ENCODE measurements around the gene NUP93. TPM values are rescaled to one million over a fixed set of nuclear protein-coding genes. Genes with fewer than 3 reads are reported as not detected.
A peak's percentile ranks its signal among the peaks of the same experiment; 100 is the strongest.
"Not testable (repeated sequence)": the region's sequence is repeated elsewhere in the genome, so short reads cannot be mapped to it uniquely, and the experiment has no call there.

NUP93 gene
- total RNA-seq, 1 donor = 60.9 TPM

GRCh38 chr16:56792967-56793366 is 63.0 kb downstream of the NUP93 start:
- TF ChIP-seq CTCF (IDR thresholded peaks at IDR 0.05; ENCODE audit: insufficient read depth, low read depth, low read length) = no peak

GRCh38 chr16:56793492-56793891 is 63.6 kb downstream of the NUP93 start:
- DNase-seq (ENCODE audit: low read depth) = peak; percentile 65
- no peak overlapping the region for H3K4me3 ChIP-seq (ENCODE audit: low read depth, low read length)
- peak; percentile 64 for TF ChIP-seq CTCF (IDR thresholded peaks at IDR 0.05; ENCODE audit: insufficient read depth, low read depth, low read length)

More at GRCh38 chr16:56792967-56793366, 63.0 kb downstream of the NUP93 start:
- H3K4me3 ChIP-seq (ENCODE audit: low read depth, low read length) = no peak overlapping the region
- no peak for DNase-seq (ENCODE audit: low read depth)

DNA sequence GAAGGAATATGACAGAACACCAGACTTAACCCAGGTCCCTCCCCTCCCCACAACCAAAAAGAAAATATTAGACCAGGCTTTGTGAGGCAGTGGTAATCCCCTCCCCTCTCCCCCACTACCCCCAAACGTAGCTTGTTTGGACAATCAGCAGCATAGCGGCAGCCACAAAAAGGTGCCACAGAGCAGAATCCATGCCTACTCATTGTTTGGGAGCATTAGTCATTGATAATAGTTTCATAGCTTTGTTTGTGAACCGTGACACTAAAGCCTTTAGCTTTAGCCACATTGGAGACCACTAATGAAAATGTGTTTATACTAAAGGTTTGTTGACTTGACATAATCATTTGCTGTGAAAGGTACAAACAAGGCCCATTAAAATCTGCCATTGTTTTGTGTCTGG is 65.1 kb downstream of the NUP93 start:
- DNase-seq (ENCODE audit: low read depth) = no peak
- no peak for TF ChIP-seq CTCF (IDR thresholded peaks at IDR 0.05; ENCODE audit: insufficient read depth, low read depth, low read length)

DNA sequence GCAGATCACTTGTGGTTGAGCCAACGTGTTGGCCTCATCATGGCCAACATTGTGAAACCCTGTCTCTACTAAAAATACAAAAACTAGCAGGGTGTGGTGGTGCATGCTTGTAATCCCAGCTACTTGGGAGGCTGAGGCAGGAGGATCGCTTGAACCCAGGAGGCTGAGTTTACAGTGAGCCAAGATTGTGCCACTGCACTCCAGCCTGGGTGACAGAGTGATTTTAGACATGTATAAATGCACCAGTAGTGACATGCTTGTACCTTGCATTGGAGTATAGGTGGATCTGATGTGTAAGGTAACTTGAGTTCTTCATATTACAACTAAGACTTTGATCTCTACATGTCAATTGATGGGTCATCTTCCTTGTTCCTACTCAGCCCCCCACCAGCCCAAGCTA is 67.1 kb downstream of the NUP93 start:
- H3K4me3 ChIP-seq (ENCODE audit: low read depth, low read length); DNase-seq (ENCODE audit: low read depth): not testable (repeated sequence)

More for the DNA sequence above, 65.1 kb downstream of the NUP93 start:
- no peak overlapping the region for H3K4me3 ChIP-seq (ENCODE audit: low read depth, low read length)

- DNase-seq (ENCODE audit: low read depth) = no peak
Measured at GRCh38 chr16:56797861-56798260, 67.9 kb downstream of the NUP93 start.

GRCh38 chr16:56798955-56799354 is 69.0 kb downstream of the NUP93 start:
- no peak for DNase-seq (ENCODE audit: low read depth)
- H3K4me3 ChIP-seq (ENCODE audit: low read depth, low read length) = no peak overlapping the region
- TF ChIP-seq CTCF (IDR thresholded peaks at IDR 0.05; ENCODE audit: insufficient read depth, low read depth, low read length) = no peak

More at GRCh38 chr16:56797861-56798260, 67.9 kb downstream of the NUP93 start:
- no peak for TF ChIP-seq CTCF (IDR thresholded peaks at IDR 0.05; ENCODE audit: insufficient read depth, low read depth, low read length)
- no peak overlapping the region for H3K4me3 ChIP-seq (ENCODE audit: low read depth, low read length)

- DNase-seq (ENCODE audit: low read depth) = no peak
- TF ChIP-seq CTCF (IDR thresholded peaks at IDR 0.05; ENCODE audit: insufficient read depth, low read depth, low read length) = no peak
- no peak overlapping the region for H3K4me3 ChIP-seq (ENCODE audit: low read depth, low read length)
Measured at GRCh38 chr16:56800355-56800754, 70.4 kb downstream of the NUP93 start.
